Effector CD8-positive, alpha-beta T cell (primary cell): ENCODE data around the gene MICAL3.

Source experiments
- DNase-seq: peaks from one replicate; lab custom pipeline; 2025; lab: John Stamatoyannopoulos, UW

MICAL3 gene

DNA sequence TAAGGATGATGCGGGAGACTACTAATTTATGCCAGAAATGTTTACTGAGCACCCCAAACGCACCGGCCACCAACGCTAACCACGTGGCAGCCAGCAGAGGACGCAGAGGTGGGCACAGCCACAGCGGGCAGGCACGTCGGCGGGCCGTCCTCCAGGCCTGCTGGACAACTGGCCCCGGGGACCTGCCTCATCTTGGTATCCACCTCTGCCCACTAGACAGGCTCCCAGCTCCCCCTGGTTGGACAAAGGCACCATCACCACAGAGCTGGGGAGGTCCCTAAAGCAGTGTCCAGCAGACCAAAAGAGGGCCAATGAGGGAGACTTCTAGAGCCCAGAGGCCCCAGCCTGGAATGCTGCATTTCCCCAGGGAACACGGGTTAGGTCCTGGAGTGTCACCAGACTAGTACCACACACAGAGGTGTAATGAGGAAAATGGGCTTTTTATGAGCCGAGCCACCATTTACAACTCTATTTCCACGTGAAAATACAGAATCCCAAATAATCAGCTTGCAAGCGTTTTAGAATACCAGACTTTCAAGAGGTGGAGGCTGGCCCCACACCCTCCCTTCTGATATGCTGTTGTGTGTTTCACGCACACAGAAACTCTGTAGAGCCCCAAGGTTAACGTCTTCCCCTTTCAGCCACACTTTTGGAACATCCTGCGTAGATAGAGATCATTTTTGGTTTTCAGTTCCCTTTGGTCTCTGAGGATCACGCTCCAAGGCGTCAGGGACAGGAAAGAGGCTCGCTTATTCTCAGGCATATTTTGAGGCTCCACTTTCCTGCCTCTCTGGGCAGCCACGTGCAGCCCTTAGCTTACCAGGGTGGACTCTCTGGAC, 226.4 kb downstream of the MICAL3 start:
- DNase-seq, result no peak

- DNase-seq, result no peak
These were observed 227.7 kb downstream of the MICAL3 start for GRCh38 chr22:17796695-17797094.

DNA sequence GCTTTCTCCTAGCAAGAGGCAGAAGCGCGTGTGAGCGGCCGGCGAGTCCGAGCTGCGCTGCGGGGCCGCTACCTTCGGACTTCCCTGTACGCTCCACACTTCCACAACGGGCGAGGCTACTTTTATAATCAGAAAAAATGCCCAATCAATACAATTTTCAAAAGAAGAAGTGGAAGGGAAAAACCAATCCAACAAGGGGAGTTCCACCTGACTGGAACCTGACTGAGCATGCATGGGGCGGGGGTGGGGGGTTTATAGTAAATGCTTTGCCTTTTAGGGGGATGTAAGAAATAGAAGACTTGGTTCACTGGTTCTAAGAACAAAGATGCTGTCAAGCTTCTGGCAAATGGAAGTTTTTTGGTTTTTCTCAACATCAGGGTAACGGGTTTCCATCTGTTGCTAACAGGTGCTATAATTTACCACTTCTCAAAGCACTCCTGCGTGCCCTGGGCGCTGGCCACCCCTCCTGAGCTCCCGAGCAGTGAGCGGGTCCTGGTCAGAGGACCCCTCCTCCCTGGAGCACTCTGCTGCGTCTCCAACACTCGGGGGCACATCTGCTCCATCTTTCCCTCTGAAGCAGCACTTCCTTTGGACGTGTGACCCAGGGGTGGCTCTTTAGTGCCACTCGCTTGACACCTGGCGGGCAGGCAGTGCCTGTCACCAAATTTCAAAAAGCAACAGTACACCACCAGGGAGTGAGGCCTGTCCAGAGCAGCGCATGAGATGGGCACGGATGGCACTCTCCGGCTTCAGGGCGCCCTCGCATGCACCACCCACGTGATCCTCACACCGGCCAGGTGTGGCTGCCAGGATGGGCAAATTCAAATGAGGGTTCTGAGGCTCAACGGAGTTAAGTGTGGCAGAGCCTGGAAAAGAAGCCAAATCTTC, 228.5 kb downstream of the MICAL3 start:
- DNase-seq, result no peak

DNA sequence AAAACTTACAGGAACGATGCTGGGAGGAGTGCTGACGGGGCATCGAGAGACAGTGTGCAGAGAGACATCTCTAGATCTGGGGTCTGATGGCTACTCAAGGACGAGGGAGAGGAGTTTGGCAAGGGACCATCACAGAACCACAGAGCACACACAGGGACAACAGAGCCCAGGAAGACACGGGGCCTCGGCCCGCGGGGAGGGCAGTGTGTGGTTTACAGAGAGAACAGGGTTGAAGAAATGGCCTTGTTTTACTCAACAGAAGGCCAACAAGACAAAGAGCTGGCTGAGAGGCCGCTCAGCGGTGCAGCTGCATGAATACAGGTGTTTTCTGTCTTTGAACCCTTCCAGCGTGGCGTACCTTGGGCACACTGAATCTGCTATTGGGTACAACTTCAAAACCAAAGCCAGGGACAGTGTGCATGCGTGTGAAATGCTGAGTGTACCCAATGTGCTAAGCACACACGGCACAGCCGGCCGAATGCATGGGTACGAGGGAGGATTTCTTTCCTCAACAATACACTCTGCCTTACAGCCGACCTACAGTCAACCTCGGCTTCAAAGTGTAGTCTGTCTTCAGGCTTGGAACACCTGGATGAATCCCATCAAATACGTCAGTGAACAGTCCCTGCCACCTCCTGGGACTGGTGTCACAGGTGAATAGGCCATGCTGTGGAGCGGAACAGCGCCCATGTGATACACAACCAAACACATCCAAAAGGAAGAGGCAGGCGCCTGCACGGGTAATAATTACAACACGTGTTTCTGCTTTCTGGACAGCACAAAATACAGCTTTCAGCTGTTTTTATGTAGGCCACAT, 229.4 kb downstream of the MICAL3 start:
- no peak for DNase-seq

DNA sequence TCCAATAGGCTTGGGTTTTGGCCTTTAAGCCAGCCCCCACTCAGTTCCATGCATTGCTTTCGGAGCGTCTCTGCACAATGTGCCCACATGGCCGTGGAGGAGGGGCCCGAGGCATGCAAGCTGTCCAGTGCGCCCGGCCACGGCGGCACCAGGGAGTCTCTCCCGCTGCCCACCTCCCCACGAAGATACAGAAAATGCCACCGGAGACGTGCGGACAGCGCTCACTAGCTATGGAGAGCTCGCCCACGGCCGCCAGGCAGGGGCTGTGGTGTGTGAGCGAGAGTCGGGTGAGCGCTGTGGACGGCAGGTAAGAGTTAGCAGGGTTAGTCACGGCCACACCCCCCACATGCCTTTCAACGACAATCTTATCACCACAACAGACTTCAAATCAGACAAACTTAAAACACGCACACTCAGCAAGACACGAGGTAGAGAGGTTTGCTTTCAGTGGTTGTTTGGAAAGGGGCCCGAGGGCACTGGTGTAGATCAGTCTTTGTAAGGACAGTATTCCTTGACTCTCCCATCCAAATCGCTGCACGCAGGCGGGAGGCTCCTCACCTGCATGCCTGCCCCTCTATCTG, 231.4 kb downstream of the MICAL3 start:
- DNase-seq, result no peak

- no peak for DNase-seq
These were observed 232.1 kb downstream of the MICAL3 start for GRCh38 chr22:17792299-17792698.

DNA sequence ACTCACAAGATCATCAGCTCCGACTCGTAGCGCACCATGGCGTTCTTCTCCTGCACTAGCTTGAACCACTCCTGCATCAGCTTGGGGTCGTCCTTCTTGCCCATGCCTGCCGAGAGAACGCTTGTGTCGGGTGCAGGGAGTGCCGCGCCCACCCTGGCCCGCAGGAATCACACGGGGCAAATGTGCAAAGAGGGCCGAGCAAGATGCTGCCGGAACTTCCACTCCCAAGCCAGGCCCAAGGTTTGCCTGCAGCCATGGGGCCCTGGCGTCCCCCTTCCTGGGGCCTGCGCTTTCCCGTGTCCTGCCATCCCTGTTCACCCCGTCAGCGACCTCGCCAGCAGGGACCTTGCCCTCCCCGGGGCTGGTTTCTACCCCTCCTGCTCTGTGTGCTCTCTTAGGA, 233.2 kb downstream of the MICAL3 start:
- DNase-seq, result no peak

DNA sequence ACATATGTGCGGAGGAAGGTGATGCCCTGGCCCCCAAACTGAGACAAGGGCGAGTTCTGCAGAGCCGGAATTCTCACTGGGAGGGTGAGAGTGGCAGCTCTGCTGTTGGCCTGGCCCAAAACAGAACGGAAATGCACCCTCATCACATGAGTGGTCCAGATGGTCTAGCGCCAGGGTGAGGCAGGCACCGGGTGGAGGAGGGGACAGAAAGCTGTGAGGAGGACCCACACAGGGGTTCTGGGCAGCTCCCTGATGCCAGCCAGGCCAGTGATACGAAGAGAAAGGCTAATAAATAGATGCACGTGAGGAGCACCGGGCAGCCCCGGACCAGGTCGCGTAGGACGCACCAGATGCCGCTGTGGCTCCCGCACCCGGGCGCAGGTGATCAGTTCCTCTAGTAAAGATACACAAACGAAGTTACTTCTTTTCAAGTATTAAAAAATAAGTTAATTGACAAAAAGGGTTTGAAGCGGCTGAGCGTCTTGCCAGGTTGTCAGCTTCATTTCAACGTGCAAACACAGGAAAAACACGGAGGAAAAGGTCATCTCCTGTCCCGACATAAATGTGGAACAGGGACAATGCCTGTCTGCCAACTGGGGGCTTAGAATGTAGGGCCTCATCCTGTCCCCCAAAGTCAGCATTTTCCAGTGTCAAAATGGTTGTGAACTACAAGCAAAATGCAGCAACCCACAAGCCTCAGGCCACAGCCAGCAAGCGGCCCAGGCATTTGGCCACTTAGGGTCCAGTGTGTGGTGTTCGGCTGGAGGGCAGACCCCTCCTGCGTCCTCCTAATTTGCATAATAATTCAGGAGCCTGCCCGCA, 234.8 kb downstream of the MICAL3 start:
- no peak for DNase-seq

DNA sequence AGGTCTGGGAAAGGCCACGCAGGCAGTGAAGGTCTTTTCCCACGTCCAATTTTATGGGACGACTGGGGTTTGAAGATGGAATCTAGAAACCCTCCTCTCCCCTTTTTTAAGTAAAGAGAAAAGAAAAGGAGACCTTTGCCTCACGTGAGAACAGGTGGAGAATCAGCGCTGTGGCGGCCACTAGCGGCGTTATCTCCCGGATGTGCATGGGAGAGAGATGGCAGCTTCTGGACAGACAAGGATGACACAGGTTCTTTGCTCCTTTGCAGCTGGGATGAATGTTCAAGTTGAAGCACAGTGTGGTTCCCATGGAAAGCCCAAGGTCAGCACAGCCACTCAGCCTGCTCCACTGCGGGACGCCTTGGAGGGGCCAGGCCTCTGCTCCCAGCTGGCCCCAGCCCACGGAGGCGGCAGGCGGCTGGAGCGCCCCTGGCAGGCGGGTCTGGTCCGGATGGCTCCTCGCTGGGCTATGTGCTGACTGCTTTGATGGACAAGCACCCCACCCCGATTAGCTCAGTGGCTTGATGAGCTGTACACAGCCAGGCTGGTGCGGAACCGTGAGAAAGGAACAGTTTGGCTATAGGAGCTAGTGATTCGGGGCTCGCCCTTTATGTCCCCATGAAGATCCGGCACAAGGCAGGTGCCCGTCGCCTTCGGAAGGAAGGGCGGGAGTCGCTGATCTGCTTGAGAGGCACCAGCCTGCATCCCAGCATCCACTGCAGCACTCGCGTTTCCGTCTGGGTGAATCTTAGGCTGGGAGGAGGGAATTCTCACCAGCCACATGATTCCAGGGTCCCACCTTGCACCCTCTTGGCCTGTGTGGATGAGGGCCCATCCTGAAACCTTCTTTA, 235.6 kb downstream of the MICAL3 start:
- no peak for DNase-seq

- DNase-seq, result no peak
These were observed 236.5 kb downstream of the MICAL3 start for GRCh38 chr22:17787716-17788330.

DNA sequence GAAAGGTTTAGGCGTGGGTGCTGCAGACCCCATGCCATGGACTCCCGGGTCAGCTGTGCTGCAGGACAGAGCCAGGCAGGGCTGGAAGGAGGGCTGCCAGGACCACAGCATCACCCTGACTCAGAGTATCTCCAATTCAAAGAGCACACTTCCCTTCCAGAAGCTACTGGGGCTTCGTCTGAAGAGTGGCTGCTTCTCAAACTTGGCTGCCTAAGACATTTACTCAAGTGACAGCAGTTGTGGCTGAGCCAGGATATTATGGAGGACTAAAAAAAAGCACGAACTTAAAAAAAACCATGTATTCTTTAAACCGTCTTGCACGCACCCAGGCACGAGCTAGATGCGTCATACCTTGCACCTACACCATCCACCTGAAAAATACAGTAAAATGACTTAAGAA, 237.1 kb downstream of the MICAL3 start:
- DNase-seq, result no peak

- DNase-seq, result no peak
These were observed 237.8 kb downstream of the MICAL3 start for GRCh38 chr22:17786435-17787161.

- DNase-seq, result peak; percentile 55
These were observed 238.9 kb downstream of the MICAL3 start for GRCh38 chr22:17785185-17786184.

DNA sequence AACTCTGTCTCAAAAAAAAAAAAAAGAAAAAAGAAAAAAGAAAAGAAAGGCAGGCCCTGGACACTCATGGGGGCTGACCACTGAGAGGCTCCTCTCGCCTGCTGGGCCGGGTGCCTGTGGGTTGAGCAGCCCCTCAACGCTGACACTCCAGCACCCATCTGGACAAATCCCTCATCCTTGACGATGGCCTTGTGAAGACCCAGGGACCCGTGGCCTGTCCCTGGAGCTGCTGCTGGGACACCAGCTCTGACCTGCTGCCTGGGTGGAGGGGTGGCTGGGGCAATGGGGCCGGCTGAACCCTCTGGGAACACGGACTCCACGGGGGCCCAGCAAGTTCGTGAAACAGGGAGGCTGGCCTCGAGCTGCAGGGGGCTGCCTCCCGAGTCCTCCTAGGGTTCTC, 239.6 kb downstream of the MICAL3 start:
- DNase-seq, result no peak

GRCh38 chr22:17783773-17784480, 240.4 kb downstream of the MICAL3 start:
- DNase-seq, result no peak

DNA sequence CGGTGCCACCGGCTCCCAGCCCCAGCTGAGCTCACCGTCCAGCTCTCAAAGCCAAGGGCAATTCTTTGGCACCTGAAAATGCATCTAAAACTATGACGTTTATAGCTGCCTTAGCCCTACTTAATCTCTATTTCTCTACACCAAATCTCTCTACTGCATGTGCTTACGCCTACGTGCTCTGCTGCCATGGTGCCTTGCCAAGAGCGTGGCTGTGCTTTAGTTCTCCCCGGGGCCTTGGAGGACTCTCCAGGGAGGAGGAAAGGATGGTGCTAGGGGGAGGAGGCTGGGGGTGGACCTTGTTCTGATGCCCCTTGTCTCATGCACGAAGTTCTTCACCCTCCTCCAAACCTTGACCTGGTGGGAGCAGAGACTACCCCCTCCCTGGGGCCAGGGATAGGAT, 241.0 kb downstream of the MICAL3 start:
- no peak for DNase-seq

DNA sequence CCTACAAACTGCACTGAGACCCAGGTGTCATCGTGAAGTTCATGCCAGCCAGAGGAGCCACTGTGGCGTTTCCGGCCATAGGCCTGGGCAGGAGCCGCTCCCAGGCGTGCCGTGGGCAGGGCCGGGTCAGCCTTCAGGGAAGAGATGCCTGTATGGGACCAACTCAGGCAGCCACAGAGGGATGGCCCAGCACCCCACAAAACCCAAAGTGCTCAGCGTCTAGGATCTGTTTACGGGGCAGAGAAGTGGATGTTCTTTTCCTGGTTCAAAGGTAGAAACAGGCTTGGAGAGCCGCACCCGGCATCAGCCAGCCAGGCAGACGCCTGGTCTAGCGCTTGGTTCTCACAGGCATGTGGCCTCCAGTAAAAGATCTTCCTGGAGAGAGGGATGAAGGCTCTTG, 241.7 kb downstream of the MICAL3 start:
- no peak for DNase-seq
